ENCODE measurements around the gene DHX36. TPM values are rescaled to one million over a fixed set of nuclear protein-coding genes. Genes with fewer than 3 reads are reported as not detected.

The DHX36 gene
- total RNA-seq, 1 experiment from 2014 or later, result 13.9 TPM

DNA sequence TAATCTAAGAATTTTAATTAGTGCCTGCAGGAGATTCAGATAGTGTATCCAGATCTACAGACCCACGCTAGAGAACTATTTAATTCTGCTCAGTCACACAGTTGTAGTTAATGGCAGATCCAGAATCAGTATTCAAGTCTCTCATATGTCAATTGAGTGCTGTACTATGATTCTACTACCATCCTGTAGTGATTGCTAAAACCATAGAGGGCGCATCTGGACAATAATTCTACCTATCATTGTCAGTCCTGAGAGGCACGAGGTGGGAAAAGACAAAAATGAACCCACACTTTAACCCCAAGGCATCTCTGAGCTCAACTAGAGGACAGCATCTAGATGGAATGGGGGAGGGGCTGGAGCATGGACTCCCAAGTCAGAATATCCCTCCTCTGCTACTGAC, 22.7 kb downstream of the DHX36 start:
- no peak for DNase-seq (ENCODE audit: low read depth)
- in situ Hi-C loops (cut with HindIII; ENCODE audit: low pct_unique_long_range_greater_than_20kb, low sequenced_read_pairs), result no loop called here

DNA sequence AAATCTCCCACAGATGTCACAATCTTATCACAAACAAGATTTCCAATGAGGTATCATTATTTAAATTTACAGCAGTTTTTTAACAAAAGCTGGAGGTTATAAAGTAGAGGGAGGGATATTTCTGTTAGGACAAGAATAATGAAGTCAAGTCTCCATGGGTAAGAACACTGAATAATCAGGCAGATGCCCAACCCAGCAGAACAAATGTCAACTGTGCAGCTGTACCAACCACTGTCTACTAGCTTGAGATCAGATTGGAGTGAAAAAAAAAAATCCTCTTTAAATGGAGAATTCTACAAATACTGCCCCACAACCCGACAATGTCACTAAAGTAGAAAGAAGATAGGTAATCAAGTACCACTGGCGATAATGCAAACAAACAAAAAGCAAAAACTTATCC, 30.3 kb downstream of the DHX36 start:
- in situ Hi-C loops (cut with HindIII; ENCODE audit: low pct_unique_long_range_greater_than_20kb, low sequenced_read_pairs), result no loop called here
- DNase-seq (ENCODE audit: low read depth), result no peak

DNA sequence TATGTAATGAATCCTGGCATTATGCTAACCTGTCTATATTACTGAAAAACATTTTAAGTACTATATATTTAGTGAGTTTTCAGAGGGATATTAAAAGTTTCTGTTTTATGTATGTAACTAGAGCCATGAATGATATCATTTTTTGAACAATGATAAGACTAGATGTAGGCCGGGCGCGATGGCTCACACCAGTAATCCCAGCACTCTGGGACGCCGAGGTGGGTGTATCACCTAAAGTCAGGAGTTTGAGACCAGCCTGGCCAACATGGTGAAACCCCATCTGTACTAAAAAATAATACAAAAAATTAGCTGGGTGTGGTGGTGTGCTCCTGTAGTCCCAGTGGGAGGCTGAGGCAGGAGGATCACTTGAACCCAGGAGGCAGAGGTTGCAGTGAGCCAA, 34.1 kb downstream of the DHX36 start:
- in situ Hi-C loops (cut with HindIII; ENCODE audit: low pct_unique_long_range_greater_than_20kb, low sequenced_read_pairs), result no loop called here

DNA sequence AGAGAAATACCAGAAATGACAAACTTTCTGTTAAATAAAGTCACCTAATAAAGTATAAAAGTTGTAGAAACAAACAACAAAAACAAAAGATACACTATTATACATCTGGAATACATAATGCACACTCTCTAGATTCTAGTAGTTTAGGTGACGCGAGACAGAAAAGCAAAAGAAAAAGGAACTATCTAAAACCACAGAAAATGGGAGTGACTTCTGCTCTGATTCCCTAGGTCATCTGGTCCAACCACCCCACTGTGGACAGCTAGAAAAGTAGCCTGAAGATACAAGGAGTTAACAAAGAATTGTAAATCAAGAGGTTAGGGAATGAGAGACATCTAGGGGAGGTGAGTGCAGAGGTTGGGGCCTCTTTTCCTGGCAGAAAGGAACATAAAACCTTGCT, 39.1 kb downstream of the DHX36 start:
- in situ Hi-C loops (cut with HindIII; ENCODE audit: low pct_unique_long_range_greater_than_20kb, low sequenced_read_pairs), result no loop called here
- DNase-seq (ENCODE audit: low read depth), result no peak

More for the DNA sequence above, 34.1 kb downstream of the DHX36 start:
- no peak for DNase-seq (ENCODE audit: low read depth)

DNA sequence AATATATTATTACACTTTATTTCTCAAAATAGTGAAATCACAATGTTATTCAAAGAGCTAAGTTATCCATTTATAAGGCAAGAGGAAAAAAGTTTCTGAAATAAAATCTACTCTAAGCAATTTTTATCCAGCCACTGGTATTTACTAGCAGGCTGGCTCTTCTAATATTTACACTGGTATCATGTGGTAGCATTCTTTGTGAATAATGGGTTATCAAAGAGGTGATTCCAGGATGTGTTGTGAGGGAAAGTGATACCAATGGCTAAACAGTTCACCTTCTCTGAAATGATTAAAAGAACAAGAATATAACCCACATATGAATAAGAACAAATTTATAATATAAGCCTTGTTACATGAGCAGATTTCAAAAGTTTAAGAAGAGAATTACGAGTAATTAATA, 44.1 kb downstream of the DHX36 start:
- DNase-seq (ENCODE audit: low read depth), result no peak
- in situ Hi-C loops (cut with HindIII; ENCODE audit: low pct_unique_long_range_greater_than_20kb, low sequenced_read_pairs), result no loop called here

DNA sequence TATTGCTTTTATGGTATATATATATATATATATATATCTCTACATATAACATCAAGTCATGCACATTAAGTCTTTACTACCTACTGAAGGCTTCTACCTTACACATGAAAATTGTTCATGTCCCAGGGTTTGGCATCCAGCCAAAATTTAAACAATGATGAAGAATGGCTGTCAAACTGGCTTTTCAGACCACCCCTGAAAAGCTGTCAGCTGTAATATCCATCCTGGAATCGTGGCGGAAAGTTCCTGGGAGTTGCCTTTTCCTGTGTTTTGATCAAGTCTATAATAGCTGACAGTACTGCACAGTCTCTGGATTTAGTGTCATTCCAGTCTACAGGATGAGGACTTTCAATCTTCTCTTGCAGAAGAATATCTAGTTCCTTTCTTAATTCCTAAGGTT, 48.3 kb downstream of the DHX36 start:
- no peak for DNase-seq (ENCODE audit: low read depth)
- in situ Hi-C loops (cut with HindIII; ENCODE audit: low pct_unique_long_range_greater_than_20kb, low sequenced_read_pairs), result no loop called here

DNA sequence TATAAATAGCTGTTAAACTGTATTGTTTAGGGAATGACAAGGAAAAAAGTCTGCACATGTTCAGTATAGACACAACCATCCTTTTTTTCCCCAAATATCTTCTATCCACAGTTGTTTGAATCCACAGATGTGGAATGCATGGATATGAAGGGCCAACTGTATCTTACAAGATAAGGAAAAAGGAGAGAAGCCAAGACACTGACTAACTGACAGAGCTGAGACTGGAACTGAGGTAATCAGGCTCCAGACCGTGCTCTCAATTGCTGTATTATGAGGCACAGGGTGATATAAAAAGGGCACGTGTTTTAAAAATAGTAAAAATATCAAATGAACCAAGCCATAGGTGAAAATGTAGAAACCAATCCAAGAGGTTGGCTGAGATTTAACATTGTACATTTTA, 49.0 kb downstream of the DHX36 start:
- in situ Hi-C loops (cut with HindIII; ENCODE audit: low pct_unique_long_range_greater_than_20kb, low sequenced_read_pairs), result no loop called here
- no peak for DNase-seq (ENCODE audit: low read depth)

DNA sequence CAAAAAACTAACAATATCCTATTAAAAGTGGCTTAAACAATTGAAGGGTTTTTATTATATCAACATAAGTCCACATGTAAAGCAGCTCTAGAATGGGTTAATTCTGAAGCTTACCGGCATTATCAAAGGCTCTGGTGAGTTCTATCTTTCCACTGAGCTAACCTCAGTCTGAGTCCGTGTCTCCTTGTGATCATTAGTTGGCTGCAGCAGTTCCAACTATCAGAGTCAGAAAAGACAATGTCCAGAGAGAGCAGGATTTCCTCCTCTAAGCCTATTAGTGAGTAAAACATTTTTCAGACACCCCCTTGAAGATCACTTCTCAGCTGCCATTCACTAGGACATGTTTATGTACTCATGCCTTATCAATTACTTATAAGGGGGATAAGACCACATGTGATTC, 49.9 kb downstream of the DHX36 start:
- in situ Hi-C loops (cut with HindIII; ENCODE audit: low pct_unique_long_range_greater_than_20kb, low sequenced_read_pairs), result no loop called here
- DNase-seq (ENCODE audit: low read depth), result no peak

DNA sequence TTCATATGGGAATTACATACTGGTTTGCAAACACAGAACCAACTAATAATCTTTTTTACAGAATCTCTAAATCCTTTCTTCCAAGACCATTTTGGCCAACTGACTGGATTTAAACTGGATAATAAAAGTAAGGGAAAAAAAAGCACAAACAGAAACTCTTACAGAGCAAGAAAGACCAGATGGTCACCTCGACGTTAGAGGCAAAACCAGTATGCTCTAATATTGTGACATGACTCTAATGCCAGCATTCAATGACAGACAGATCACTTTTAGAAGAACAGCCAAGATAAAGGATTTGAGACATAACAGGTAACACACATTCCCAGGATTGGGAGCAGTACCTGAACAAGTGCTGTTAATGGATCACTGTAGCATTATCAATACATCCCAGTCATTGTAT, 50.9 kb downstream of the DHX36 start:
- in situ Hi-C loops (cut with HindIII; ENCODE audit: low pct_unique_long_range_greater_than_20kb, low sequenced_read_pairs), result no loop called here
- no peak for DNase-seq (ENCODE audit: low read depth)

DNA sequence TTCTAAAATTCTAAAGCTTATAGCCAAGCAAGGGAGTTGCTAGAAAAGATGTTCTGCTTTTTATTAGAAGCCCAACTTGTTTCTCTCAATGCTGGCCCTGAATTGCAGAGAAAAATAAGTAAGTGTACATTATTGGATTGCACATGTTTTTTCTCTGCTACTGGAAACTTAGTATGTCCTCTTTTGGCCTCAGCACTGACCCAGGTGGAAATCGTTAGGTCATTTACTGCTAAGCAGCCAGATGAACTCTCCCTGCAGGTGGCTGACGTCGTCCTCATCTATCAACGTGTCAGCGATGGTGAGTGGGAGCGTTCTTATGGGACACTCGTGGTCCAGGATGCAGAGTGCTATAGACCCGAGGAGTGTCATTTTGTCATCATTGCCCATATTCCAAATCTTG, 69.8 kb downstream of the DHX36 start:
- in situ Hi-C loops (cut with HindIII; ENCODE audit: low pct_unique_long_range_greater_than_20kb, low sequenced_read_pairs), result no loop called here
- DNase-seq (ENCODE audit: low read depth), result no peak

DNA sequence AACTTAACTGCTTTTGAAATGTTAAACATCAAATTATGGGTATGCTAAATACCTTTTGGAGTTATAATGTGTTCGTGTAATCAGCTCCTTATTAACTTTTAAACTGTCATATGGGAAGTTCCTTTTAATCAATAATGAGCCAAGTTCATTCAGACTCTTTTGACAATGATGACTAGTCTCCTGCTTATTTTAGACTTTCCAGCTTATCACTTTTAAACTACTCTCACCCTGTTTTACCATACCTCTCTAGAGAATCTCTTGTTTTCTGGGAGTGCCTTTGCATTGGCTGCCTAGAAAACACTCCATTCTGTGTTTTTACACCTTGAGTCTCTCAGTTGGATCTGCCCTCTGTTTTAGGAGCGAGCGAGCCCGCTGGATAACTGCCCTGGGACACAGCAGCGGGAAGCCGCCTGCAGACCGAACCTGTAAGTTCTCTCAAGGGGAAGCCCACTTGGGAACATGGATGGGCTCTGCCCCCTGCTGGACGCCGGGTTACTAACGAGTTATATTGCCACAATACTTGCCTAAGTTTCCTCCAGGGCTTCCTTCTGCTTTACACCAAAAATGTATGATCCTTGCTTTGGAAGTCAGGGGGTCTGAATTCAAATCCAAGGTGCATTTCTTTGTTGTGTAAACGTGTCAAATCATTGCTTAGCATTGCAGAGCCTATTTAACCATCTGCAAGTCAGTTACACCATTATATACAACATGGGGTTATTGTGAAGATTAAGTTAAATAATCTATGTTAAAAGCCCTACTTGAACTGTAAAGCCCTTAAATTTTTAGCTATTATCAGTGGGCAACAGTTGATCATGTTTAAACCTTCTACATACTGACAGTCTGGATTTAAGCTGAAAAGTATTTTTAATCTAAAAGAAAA, 71.3 kb downstream of the DHX36 start:
- in situ Hi-C loops (cut with HindIII; ENCODE audit: low pct_unique_long_range_greater_than_20kb, low sequenced_read_pairs), result no loop called here
- DNase-seq (ENCODE audit: low read depth), result peak; percentile 70

DNA sequence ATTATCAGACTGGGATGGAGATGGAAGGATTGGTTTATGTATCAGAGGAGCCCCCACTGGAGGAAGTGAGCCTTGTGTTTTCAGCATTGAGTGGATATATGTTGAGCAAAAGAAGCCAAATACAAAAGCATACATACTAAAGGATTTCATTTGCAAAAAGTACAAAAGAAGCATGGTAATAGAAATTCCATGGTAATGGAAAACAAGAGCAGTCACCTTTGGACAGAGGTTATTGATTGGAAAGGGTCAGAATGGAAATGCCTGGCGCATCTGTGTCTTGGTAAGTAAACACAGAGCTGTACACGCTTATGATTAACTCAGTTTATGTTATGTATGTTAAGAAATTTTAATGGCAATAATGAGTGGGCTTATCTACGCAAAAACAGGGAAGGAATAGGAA, 72.7 kb downstream of the DHX36 start:
- in situ Hi-C loops (cut with HindIII; ENCODE audit: low pct_unique_long_range_greater_than_20kb, low sequenced_read_pairs), result no loop called here
- DNase-seq (ENCODE audit: low read depth), result no peak

DNA sequence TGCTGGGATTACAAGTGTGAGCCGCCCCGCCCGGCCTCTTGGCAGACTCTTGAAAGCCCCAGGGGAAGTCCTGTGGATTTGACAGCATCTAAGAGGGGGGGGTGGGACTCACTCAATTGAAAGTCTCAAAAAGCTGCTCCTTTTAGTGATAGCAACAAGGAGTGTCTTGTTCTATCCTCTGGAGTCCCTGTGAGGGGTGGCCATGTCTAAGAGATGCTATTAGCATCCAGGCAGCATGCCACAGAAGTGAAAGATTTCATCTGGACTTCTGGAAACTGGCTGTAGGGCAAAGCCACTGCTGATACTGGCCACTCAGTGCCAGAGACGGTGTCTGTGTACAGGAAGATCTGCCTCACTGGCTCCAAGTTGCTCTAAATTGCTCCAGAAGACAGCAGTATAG, 74.0 kb downstream of the DHX36 start:
- DNase-seq (ENCODE audit: low read depth), result no peak
- in situ Hi-C loops (cut with HindIII; ENCODE audit: low pct_unique_long_range_greater_than_20kb, low sequenced_read_pairs), result no loop called here

DNA sequence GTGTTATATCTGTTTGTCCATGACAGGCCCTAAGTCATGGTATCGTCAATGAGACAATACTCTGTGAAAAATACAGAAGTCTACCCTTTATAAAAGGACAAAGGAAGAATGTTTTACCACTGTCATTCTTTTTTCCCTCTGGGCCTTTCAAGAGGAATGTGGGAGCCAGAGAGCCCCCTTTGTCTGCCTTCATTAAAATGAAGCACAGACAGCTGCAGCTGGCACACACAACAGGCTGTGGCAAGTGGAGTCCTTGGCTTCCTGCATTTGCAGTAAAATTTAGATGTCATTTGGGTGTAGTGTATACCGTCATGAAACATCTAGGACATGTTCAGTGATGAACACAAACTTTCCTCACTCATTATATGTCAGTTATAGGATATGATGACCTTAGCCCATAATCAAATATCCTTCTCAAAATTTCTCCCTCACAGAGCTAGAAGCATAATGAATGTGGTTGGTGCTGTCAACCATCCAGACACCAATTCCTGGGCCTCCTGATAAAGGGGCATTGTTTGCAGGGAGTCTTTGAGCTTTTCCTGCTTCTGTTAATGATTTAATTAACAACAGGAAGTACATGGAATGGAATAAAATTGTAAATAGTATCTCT, 76.4 kb downstream of the DHX36 start:
- in situ Hi-C loops (cut with HindIII; ENCODE audit: low pct_unique_long_range_greater_than_20kb, low sequenced_read_pairs), result no loop called here
- no peak for DNase-seq (ENCODE audit: low read depth)

DNA sequence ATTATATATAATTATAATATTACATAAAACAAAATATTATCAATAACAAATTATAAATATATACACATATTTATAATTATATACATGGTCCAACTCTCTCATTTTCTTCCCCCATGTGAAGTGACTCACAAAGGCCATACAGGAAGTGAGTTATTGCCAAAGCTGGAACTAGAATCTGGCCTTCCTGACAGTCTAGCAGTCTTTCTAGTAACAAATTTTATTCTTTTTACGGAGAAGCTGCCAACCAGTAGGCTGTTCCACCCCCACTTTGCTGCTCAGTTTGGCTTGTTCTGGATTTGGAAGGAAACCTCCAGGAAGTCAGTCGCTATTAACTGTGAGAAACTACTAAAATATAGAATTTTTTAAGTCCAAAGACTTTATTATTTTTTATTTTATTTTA, 79.6 kb downstream of the DHX36 start:
- in situ Hi-C loops (cut with HindIII; ENCODE audit: low pct_unique_long_range_greater_than_20kb, low sequenced_read_pairs), result no loop called here
- DNase-seq (ENCODE audit: low read depth), result no peak

DNA sequence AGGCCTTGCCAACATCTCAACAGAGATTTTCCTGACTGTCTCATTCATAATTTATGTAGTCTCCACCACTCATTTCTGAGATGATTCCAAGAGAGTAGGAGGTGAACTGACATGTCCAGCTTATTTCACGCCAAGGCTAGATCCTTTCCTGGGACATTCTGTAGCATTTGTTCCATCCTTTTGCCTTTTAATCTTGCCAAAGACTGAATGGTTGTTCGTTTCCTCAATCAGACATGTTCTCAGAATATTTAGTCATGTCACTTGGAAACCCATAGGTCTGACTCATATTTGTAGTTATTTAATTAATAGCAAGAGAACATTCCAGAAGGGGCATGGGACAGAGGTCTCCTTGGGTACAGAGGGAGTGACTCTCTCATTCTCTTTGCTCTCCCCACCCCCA, 80.9 kb downstream of the DHX36 start:
- DNase-seq (ENCODE audit: low read depth), result no peak
- in situ Hi-C loops (cut with HindIII; ENCODE audit: low pct_unique_long_range_greater_than_20kb, low sequenced_read_pairs), result no loop called here

DNA sequence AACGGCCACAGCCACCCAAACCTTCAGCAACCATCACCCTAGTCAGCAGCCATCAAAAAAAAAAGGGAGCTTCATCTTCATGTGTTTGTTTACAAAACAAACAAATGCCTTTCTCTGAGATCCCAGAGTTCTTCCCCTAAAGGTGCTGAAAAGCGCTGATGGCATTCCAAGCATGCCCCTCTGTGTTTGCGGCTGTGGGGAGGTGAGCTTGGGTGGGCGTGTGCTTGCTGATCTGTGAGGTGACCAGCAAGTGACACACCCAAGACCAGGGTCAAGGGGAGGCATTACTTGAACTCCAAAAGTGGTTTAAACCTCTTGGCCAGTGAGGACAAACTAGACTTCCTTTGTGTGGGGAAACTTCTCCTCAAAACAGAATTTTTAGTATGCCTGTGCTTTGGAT, 81.5 kb downstream of the DHX36 start:
- in situ Hi-C loops (cut with HindIII; ENCODE audit: low pct_unique_long_range_greater_than_20kb, low sequenced_read_pairs), result no loop called here
- no peak for DNase-seq (ENCODE audit: low read depth)

DNA sequence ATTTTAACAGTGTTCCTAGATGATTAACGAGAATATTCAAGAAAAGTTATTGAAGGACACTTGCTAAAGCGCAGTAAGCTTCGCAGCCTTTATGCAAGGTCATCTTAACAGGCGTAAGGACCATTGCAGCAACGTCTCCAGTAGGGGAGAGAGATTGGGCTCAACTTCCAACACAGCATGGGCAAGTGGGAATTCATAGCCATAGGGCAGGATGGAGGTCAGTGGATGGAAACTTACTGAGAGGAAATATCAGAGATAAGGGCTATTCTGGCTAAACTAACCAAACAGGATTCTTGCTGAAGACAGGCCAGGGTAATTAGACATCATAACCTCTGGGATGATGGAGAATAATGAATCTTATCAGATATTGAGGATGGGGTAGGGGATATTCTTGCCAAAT, 82.8 kb downstream of the DHX36 start:
- DNase-seq (ENCODE audit: low read depth), result no peak
- in situ Hi-C loops (cut with HindIII; ENCODE audit: low pct_unique_long_range_greater_than_20kb, low sequenced_read_pairs), result no loop called here

DNA sequence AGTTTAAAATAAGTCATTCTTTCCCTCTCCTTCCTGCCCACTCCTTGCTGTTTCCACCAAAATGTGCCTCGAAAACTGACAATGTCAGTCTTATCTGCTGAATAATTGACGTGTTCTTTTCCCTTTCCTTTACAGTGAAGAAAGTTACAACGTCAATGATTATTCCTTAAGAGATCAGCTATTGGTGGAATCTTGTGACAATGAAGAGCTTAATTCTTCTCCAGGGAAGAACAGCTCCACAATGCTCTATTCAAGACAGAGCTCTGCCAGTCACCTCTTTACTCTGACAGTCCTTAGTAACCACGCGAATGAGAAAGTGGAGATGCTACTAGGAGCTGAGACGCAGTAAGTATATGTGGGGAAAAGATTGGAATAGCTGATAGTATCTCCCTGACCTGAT, 84.1 kb downstream of the DHX36 start:
- in situ Hi-C loops (cut with HindIII; ENCODE audit: low pct_unique_long_range_greater_than_20kb, low sequenced_read_pairs), result no loop called here
- DNase-seq (ENCODE audit: low read depth), result no peak

DNA sequence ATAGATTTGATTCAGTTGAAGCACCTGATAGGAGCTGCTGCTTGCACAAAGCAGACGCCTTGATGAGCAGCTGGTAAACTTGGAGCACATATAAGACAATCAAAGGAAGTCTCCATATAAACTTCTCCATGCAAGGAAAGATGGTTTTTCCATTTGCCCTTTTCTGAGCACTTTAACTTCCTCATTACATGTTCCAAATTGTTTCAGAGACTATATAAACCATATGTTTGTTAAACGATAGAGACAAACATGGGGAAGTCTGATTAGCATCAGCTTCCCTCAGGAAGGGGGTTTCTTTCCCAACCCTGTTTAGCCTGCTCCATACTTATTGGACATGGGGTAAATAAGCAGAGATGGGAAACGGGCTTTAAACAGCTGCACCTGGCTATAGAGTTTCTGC, 88.0 kb downstream of the DHX36 start:
- in situ Hi-C loops (cut with HindIII; ENCODE audit: low pct_unique_long_range_greater_than_20kb, low sequenced_read_pairs), result no loop called here
- DNase-seq (ENCODE audit: low read depth), result no peak
